ENCODE measurements around the gene SLC12A3.
"Not testable (repeated sequence)": the region's sequence is repeated elsewhere in the genome, so short reads cannot be mapped to it uniquely, and the experiment has no call there.

The SLC12A3 gene

GRCh38 chr16:56923481-56924091 lies 58.6 kb downstream of the SLC12A3 start:
- no peak for DNase-seq

GRCh38 chr16:56927471-56927870 lies 62.5 kb downstream of the SLC12A3 start:
- no peak for DNase-seq

- DNase-seq, result no peak
Measured at GRCh38 chr16:56929639-56930038, 64.6 kb downstream of the SLC12A3 start.

- DNase-seq, result no peak
Measured at GRCh38 chr16:56930486-56931270, 65.7 kb downstream of the SLC12A3 start.

GRCh38 chr16:56931271-56931891 lies 66.4 kb downstream of the SLC12A3 start:
- DNase-seq, result no peak

- DNase-seq, result peak; percentile 99
Measured at GRCh38 chr16:56931892-56932720, 67.1 kb downstream of the SLC12A3 start, which contains the start of gene HERPUD1. Gene HERPUD1 (plus strand): TSS chr16:56932142. CDS start chr16:56932245, 103 bp downstream.

GRCh38 chr16:56932721-56933619 lies 68.0 kb downstream of the SLC12A3 start:
- peak; percentile 80 for DNase-seq

GRCh38 chr16:56933828-56934598 lies 69.0 kb downstream of the SLC12A3 start:
- DNase-seq, result no peak

GRCh38 chr16:56934599-56935145 lies 69.7 kb downstream of the SLC12A3 start:
- not testable (repeated sequence) for DNase-seq

- no peak for DNase-seq
Measured at GRCh38 chr16:56935201-56935600, 70.2 kb downstream of the SLC12A3 start.

GRCh38 chr16:56936491-56936890 lies 71.5 kb downstream of the SLC12A3 start:
- no peak for DNase-seq

- DNase-seq, result no peak
Measured at GRCh38 chr16:56936950-56937349, 71.9 kb downstream of the SLC12A3 start.

GRCh38 chr16:56938664-56939513 lies 73.9 kb downstream of the SLC12A3 start:
- no peak for DNase-seq

GRCh38 chr16:56939801-56940200 lies 74.8 kb downstream of the SLC12A3 start:
- DNase-seq, result no peak

GRCh38 chr16:56941092-56941491 lies 76.1 kb downstream of the SLC12A3 start:
- DNase-seq, result no peak

GRCh38 chr16:56941856-56942331 lies 76.9 kb downstream of the SLC12A3 start:
- no peak for DNase-seq

- DNase-seq, result no peak
Measured at GRCh38 chr16:56943761-56944375, 78.9 kb downstream of the SLC12A3 start.

GRCh38 chr16:56944954-56945839 lies 80.2 kb downstream of the SLC12A3 start:
- DNase-seq, result no peak
